ENCODE data around the gene ANKRD63.

- no peak for TF ChIP-seq CTCF (IDR thresholded peaks at IDR 0.05; ENCODE audit: low read depth, low read length, poor library complexity, severe bottlenecking)
- no peak for TF ChIP-seq EZH2phosphoT487 (IDR thresholded peaks at IDR 0.05; ENCODE audit: borderline replicate concordance, low read length)
Observed at GRCh38 chr15:40293006-40293405, 10.1 kb upstream of the ANKRD63 start.
